Caki2 (cell line): ENCODE data around the gene TBC1D24. TPM values are rescaled to one million over a fixed set of nuclear protein-coding genes. Genes with fewer than 3 reads are reported as not detected.

Experiments
- DNase-seq: peaks from one replicate; pipeline ENCODE4 v3.0.0-alpha.2; 2015; ENCODE audit warnings: low read depth
- in situ Hi-C: cut with HindIII; loops from 2 replicates; pipeline ENCODE4 v1.10.0; 2016; ENCODE audit warnings: low sequenced_read_pairs, low pct_unique_long_range_greater_than_20kb, mixed read lengths
- total RNA-seq: library from RNA; depleted of rRNA; stranded (reverse); fragments of >200 nt; shearing (Covaris generic); gene quantifications from 2 replicates; pipeline ENCODE4 v1.2.3, GENCODE V29; 2014; ENCODE audit warnings: low replicate concordance

Gene TBC1D24
- total RNA-seq, 1 experiment from 2014 or later = 9.5 TPM

GRCh38 chr16:2505695-2506094, 30.8 kb downstream of the TBC1D24 start:
- DNase-seq = no peak
- in situ Hi-C loops = loop anchor here (25.0 kb wide), 1 partner anchor 468 kb away; the partner anchor contains the start of genes NHERF2, NTHL1 and TSC2

DNA sequence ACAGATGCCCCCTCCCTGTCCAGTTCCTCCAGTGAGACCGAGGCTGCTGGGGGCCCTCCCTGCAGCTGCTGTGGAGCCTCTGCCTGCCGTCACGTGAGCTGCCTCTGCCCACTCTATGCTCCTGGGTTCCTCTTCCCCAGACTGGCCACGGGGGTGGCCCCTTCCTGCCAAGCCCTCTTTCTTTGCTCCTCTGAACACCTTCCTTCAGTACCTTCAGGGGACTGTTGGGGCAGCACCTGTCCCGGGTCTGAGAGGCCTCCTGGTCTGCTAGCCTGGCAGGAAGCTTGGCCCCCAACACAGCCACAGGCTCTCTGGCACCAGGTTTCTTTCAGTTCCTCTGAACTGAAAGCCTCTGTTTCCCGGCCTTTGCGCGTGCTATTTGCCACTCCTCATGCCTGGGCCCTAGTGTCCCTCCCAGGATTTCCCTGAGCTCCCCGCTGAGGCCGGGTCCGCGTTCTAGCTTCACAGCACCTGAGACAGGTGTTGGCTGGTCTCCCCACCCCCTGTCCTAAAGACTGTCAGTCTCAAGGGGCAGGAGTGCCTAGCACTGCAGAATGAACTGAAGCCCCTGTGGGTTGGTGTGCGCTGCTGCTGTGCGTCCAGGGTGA, 32.2 kb downstream of the TBC1D24 start:
- in situ Hi-C loops = loop anchor here (25.0 kb wide), 1 partner anchor 470 kb away; the partner anchor contains the start of genes NHERF2, NTHL1 and TSC2
- no peak for DNase-seq

DNA sequence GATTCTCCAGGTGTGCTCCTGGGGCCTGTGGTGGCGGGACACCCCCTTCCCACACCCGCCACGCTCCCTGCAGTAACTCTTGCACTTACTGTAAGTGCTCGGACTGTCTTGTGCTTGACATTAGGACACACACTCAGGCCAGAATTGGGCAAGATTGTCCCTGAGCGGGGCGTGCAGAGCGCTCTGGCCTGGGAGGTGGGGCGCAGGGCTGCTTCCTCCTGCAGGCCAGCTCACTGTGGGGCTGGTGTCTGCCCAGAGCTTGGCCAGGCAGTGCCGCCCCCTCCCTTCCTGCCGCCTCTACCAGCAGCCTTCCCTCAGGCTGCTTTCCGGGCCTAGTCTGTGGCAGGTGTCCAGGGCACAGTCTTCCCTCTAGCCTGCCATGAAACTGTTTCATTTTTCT, 32.7 kb downstream of the TBC1D24 start:
- DNase-seq = no peak
- in situ Hi-C loops = loop anchor here (25.0 kb wide), 1 partner anchor 470 kb away; the partner anchor contains the start of genes NHERF2, NTHL1 and TSC2

GRCh38 chr16:2508722-2509400, 33.9 kb downstream of the TBC1D24 start:
- in situ Hi-C loops = loop anchor here (25.0 kb wide), 1 partner anchor 472 kb away; the partner anchor contains the start of genes NHERF2, NTHL1 and TSC2
- no peak for DNase-seq

- in situ Hi-C loops = loop anchor here (25.0 kb wide), 1 partner anchor 474 kb away; the partner anchor contains the start of genes NHERF2, NTHL1 and TSC2
- DNase-seq = peak; percentile 85
Observed at GRCh38 chr16:2511128-2511800, 36.3 kb downstream of the TBC1D24 start.

DNA sequence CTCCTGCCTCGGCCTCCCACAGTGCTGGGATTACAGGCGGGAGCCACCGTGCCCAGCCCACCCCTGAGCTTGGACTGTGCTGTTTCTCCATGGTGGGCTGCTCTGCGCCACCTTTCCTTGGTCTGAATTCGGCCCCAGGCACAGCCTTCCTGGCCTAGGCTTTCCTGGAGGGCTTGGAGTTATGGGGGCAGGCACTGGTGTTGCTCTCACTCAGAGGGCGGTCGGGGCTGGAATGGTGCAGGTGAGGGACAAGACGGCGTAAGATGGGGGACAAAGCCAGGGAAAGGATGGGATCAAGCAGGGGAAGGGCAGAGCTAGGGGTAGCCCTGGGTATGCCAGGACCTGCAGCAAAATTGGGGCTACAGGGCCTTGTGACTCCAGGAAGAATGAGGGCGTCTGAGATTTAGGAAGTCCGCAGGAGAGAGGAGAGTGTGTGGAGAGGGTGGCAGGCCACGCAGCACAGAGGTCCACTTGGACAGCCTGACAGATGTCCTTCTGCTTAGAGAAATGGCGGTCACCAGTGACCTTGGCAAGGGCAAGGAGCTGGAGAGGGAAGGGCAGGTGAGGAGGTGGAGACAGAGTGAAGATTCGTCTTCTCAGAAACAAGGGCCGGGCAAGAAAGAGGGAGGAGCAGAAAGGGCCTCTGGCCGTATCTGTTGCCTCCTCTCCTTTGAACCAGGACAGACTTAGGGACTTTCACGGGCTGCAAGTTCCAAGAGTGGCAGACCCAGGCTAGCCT, 37.2 kb downstream of the TBC1D24 start:
- no peak for DNase-seq
- in situ Hi-C loops = loop anchor here (25.0 kb wide), 1 partner anchor 475 kb away; the partner anchor contains the start of genes NHERF2, NTHL1 and TSC2

- in situ Hi-C loops = loop anchor here (25.0 kb wide), 1 partner anchor 476 kb away; the partner anchor contains the start of genes NHERF2, NTHL1 and TSC2
- no peak for DNase-seq
Observed at GRCh38 chr16:2512735-2513404, 37.9 kb downstream of the TBC1D24 start.

- peak; percentile 97 for DNase-seq
Observed at GRCh38 chr16:2513405-2514332, 38.7 kb downstream of the TBC1D24 start, which contains the start of gene ATP6V0C. TSS of gene ATP6V0C (plus strand) at chr16:2513952. CDS start at chr16:2514104, 152 bp downstream.

DNA sequence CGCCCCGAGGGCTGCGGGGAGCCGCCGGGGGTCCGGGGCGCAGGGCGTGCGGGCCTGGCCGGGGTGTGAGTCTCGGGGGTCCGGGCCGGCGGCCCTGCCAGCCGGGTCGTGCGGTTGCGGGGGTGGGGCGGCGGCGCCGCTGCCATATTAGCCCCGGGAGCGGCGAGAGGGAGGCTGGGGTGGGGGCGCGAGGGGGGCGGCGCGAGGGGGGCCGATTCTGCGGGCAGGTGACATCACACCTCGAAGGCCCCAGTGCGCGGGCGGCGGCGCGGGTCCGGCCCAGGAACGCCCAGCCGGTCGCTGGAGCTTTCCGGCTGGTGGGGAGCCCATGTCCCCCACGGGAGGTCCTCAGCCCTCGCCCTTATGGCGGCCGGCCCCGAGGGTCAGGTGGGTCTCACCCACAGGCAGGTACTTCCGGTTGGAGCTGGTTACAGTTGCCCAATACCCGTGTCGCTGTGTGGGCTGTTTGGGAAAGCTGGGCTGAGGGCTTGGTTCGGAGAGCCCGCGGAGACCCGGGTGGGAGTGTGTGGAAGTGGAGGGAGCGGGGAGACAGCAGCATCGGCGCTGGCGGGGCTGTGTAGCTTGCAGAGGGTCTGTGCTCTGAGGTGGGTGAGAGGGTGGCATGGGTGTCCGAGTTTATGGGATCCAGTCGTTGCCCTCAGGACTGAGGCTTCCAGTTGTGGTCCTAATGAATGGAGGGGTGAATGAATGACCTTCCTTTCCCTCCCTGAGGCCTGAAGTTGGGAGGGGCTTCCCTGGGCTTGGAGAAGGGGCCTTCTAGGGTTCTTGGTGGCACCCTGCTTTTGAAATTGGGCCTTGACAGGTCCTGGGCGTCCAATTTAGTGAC, 39.6 kb downstream of the TBC1D24 start:
- in situ Hi-C loops = loop anchor here (25.0 kb wide), 1 partner anchor 477 kb away; the partner anchor contains the start of genes NHERF2, NTHL1 and TSC2
- DNase-seq = no peak

More at GRCh38 chr16:2513405-2514332, 38.7 kb downstream of the TBC1D24 start, which contains the start of gene ATP6V0C:
- in situ Hi-C loops = loop anchor here (25.0 kb wide), 1 partner anchor 476 kb away; the partner anchor contains the start of genes NHERF2, NTHL1 and TSC2

DNA sequence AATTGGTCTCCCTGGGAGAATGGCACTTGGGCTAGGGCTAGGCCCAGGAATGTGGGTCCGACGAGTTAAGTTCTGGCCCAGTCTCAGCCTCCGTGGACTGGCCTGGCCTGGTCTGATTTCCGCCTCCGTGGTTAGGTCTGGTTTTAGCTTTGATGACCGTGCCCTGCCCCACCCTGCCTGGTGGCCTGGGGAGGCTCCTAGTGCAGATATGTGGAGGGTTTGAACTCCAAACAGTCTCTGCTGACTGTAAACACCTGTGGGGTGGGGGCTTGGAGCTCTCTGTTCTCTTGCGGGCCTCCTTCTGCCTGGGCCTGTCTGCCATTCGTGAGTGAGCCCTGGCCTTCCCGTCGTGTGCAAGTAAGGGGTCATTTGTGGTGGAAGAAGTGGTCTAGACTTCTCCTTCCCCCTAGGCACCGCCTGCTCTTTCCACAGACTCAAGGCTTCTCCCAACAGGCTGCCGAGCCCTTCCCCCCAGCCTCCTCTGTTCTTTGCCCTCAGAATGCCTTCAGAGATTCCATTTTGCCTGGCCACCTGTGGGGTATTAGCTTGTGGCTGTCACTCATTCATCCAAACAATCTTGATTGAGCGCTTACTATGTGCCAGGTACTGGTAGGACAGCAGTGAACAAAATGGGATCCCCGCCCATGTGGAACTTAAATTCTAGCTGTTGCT, 40.4 kb downstream of the TBC1D24 start:
- in situ Hi-C loops = loop anchor here (25.0 kb wide), 1 partner anchor 478 kb away; the partner anchor contains the start of genes NHERF2, NTHL1 and TSC2
- DNase-seq = no peak

DNA sequence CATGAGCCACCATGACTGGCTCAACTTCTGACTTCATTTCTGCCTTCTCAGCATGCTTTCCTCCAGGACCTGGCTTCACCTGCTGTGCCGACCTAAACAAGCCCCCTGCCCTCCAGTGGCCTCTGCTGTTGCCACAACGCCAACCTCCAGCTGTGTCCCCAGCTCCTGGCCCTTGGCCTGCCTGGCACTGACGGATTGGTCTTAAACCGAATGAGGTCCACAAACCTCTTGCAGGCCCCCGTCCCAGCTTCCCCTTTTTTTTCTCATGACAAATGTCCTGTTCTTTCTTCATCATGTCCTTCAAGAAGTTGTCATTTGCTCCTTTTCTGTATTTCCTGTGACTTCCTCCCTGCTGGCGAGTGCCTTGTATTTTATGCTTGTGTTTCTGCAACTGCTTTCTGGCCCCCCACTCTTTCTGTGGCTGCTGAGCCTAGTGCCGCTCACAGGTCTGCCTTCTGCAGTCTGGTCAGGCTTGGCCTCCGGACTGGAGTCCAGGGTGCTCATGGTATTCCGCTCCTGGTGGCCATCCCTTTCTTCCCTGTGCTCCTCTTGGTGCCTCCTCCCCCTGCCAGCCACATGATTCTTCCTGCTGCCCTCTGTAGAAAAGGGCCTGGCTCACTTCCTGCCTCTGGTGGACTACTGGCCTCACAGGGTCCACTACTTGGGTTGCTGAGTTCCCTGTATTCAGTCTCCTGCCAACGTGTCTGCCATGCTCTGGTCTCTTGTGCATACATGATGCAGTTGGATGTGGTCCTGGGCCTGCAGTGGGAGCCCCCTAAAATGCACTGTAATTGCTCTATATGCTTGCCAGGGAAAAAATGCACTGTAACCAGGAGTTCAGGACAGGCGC, 41.7 kb downstream of the TBC1D24 start:
- DNase-seq = no peak

GRCh38 chr16:2517954-2518605, 43.2 kb downstream of the TBC1D24 start:
- DNase-seq = no peak
- in situ Hi-C loops = loop anchor here (25.0 kb wide), 1 partner anchor 481 kb away; the partner anchor contains the start of genes NHERF2, NTHL1 and TSC2

More for the DNA sequence above, 41.7 kb downstream of the TBC1D24 start:
- in situ Hi-C loops = loop anchor here (25.0 kb wide), 1 partner anchor 479 kb away; the partner anchor contains the start of genes NHERF2, NTHL1 and TSC2
